ENCODE results near the gene DCAKD. TPM values are rescaled to one million over a fixed set of nuclear protein-coding genes. Genes with fewer than 3 reads are reported as not detected.

Gene DCAKD
- total RNA-seq, 1 experiment from 2014 or later = 57.7 TPM

DNA sequence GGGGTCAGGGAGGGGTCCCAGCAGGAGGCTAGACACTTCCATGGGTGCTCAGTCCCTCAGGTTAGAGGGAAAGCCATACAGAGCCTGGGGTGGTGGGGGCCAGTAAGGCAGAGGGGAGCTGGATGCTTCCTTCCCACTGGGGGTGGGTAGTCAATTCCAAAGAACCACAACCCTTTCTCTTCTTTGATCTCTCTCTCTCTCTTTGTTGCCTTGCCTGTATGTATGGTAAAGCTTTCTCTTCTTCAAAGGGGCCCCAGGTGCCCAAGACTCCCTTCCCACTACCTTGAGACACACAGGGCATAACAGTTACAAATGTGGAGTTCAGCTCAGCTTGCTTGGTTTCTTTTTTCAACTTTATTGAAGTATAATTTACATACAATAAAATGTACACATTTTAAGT is 52.8 kb downstream of the DCAKD start (continued):
- TF ChIP-seq, protein P1, sequence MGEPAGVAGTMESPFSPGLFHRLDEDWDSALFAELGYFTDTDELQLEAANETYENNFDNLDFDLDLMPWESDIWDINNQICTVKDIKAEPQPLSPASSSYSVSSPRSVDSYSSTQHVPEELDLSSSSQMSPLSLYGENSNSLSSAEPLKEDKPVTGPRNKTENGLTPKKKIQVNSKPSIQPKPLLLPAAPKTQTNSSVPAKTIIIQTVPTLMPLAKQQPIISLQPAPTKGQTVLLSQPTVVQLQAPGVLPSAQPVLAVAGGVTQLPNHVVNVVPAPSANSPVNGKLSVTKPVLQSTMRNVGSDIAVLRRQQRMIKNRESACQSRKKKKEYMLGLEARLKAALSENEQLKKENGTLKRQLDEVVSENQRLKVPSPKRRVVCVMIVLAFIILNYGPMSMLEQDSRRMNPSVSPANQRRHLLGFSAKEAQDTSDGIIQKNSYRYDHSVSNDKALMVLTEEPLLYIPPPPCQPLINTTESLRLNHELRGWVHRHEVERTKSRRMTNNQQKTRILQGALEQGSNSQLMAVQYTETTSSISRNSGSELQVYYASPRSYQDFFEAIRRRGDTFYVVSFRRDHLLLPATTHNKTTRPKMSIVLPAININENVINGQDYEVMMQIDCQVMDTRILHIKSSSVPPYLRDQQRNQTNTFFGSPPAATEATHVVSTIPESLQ (CRISPR knock-in tag; IDR thresholded peaks at IDR 0.05) = no peak
- TF ChIP-seq ZBTB21 (CRISPR knock-in tag; IDR thresholded peaks at IDR 0.05; ENCODE audit: borderline replicate concordance) (no peak), SP1 (CRISPR knock-in tag; conservative IDR thresholded peaks at IDR 0.05) (no peak), HMGA2 (CRISPR knock-in tag; IDR thresholded peaks at IDR 0.05) (no peak)
- TF ChIP-seq, protein P2, sequence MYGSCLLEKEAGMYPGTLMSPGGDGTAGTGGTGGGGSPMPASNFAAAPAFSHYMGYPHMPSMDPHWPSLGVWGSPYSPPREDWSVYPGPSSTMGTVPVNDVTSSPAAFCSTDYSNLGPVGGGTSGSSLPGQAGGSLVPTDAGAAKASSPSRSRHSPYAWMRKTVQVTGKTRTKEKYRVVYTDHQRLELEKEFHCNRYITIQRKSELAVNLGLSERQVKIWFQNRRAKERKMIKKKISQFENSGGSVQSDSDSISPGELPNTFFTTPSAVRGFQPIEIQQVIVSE (CRISPR knock-in tag; IDR thresholded peaks at IDR 0.05; ENCODE audit: borderline replicate concordance) = no peak
- TF ChIP-seq, protein P3, sequence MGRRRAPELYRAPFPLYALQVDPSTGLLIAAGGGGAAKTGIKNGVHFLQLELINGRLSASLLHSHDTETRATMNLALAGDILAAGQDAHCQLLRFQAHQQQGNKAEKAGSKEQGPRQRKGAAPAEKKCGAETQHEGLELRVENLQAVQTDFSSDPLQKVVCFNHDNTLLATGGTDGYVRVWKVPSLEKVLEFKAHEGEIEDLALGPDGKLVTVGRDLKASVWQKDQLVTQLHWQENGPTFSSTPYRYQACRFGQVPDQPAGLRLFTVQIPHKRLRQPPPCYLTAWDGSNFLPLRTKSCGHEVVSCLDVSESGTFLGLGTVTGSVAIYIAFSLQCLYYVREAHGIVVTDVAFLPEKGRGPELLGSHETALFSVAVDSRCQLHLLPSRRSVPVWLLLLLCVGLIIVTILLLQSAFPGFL (CRISPR knock-in tag; IDR thresholded peaks at IDR 0.05; ENCODE audit: borderline replicate concordance) = no peak

DNA sequence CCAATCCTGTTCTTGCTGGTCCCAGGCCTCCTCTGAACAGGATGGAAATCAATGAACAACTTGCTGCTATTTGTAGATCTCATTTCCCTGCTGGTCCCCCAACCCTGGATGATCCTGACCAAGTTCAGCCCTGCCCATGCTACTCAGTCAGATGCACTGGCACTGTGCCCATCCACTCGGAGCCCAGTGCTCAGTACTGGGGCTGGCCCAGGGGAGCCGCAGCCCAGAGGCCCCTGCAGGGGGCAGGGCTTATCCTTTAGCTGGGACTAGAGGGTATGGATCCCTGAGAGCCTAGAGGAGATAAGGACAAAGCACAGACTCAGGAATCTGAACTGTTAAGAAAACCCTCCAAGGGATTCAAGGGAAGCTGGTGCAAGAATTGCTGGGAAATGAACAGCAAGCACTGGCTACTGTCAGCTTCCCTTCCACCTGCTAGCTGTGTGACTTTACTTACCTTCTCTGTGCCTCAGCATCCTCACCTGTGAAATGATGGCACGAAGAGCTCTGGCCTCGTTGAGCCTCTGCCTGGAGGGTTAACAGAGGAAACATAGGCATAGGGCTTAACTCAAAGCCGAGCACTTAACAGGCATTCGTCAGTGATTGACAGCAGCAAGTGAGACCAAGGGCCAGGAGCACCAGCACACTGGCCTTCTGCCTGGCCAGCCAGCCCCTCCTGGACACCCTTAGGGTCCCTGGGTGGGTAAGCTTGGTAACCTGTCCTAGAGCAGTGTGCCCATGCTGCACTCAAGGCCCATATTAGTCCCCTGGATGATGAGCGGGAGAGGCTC is 53.5 kb downstream of the DCAKD start:
- CTCF ChIA-PET = interaction anchor here (0.9 to 2.3 kb wide), 8 partner anchors 9 to 138 kb away, joined by 3 to 8 read pairs (median 4); partner anchors contain the start of gene ACBD4
- ATAC-seq = peak; percentile 56; the same call in 1 of the 2 replicates
- TF ChIP-seq, protein P4, sequence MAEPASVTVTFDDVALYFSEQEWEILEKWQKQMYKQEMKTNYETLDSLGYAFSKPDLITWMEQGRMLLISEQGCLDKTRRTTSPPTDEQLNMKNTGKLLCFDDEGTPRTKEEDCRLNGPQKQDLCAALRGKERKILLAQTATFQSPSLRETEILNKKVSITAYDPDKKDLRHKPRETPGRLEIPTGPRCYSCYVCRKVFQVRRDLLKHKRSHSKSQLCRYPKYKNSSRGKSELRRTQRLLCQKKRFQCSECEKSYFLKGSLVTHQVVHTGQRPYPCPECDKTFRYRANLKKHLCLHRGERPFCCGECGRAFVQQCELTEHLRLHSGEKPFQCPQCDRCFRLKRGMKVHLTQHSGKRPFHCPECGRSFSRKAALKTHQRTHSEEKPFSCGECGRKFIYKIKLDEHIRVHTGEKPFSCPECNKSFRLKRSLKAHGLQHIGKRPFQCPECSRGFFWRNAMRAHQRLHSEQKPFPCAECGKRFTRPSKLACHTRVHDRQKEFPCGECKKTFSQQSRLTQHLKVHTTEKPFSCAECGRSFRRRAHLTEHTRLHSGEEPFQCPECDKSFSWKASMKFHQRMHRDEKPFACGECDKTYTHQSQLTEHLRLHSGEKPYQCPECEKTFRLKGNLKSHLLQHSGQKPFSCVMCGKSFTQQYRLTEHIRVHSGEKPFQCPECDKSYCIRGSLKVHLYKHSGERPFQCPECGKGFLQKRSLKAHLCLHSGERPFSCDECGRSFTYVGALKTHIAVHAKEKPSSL (CRISPR knock-in tag; conservative IDR thresholded peaks at IDR 0.05) = no peak
- TF ChIP-seq, protein P5, sequence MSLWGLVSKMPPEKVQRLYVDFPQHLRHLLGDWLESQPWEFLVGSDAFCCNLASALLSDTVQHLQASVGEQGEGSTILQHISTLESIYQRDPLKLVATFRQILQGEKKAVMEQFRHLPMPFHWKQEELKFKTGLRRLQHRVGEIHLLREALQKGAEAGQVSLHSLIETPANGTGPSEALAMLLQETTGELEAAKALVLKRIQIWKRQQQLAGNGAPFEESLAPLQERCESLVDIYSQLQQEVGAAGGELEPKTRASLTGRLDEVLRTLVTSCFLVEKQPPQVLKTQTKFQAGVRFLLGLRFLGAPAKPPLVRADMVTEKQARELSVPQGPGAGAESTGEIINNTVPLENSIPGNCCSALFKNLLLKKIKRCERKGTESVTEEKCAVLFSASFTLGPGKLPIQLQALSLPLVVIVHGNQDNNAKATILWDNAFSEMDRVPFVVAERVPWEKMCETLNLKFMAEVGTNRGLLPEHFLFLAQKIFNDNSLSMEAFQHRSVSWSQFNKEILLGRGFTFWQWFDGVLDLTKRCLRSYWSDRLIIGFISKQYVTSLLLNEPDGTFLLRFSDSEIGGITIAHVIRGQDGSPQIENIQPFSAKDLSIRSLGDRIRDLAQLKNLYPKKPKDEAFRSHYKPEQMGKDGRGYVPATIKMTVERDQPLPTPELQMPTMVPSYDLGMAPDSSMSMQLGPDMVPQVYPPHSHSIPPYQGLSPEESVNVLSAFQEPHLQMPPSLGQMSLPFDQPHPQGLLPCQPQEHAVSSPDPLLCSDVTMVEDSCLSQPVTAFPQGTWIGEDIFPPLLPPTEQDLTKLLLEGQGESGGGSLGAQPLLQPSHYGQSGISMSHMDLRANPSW (CRISPR knock-in tag; conservative IDR thresholded peaks at IDR 0.05; ENCODE audit: low read depth) = no peak
- TF ChIP-seq, protein P6, sequence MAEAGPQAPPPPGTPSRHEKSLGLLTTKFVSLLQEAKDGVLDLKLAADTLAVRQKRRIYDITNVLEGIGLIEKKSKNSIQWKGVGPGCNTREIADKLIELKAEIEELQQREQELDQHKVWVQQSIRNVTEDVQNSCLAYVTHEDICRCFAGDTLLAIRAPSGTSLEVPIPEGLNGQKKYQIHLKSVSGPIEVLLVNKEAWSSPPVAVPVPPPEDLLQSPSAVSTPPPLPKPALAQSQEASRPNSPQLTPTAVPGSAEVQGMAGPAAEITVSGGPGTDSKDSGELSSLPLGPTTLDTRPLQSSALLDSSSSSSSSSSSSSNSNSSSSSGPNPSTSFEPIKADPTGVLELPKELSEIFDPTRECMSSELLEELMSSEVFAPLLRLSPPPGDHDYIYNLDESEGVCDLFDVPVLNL (CRISPR knock-in tag; IDR thresholded peaks at IDR 0.05; ENCODE audit: borderline replicate concordance, low read depth) = no peak
- no peak for TF ChIP-seq TP53 (CRISPR knock-in tag; IDR thresholded peaks at IDR 0.05)
- TF ChIP-seq ZNF416 (CRISPR knock-in tag; IDR thresholded peaks at IDR 0.05) = no peak
- TF ChIP-seq ZNF317 (CRISPR knock-in tag; IDR thresholded peaks at IDR 0.05; ENCODE audit: borderline replicate concordance, low read depth) = no peak
- TF ChIP-seq, protein P7, sequence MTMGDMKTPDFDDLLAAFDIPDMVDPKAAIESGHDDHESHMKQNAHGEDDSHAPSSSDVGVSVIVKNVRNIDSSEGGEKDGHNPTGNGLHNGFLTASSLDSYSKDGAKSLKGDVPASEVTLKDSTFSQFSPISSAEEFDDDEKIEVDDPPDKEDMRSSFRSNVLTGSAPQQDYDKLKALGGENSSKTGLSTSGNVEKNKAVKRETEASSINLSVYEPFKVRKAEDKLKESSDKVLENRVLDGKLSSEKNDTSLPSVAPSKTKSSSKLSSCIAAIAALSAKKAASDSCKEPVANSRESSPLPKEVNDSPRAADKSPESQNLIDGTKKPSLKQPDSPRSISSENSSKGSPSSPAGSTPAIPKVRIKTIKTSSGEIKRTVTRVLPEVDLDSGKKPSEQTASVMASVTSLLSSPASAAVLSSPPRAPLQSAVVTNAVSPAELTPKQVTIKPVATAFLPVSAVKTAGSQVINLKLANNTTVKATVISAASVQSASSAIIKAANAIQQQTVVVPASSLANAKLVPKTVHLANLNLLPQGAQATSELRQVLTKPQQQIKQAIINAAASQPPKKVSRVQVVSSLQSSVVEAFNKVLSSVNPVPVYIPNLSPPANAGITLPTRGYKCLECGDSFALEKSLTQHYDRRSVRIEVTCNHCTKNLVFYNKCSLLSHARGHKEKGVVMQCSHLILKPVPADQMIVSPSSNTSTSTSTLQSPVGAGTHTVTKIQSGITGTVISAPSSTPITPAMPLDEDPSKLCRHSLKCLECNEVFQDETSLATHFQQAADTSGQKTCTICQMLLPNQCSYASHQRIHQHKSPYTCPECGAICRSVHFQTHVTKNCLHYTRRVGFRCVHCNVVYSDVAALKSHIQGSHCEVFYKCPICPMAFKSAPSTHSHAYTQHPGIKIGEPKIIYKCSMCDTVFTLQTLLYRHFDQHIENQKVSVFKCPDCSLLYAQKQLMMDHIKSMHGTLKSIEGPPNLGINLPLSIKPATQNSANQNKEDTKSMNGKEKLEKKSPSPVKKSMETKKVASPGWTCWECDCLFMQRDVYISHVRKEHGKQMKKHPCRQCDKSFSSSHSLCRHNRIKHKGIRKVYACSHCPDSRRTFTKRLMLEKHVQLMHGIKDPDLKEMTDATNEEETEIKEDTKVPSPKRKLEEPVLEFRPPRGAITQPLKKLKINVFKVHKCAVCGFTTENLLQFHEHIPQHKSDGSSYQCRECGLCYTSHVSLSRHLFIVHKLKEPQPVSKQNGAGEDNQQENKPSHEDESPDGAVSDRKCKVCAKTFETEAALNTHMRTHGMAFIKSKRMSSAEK (CRISPR knock-in tag; IDR thresholded peaks at IDR 0.05; ENCODE audit: borderline replicate concordance) = no peak
- TF ChIP-seq, protein P2 (CRISPR knock-in tag; IDR thresholded peaks at IDR 0.05; ENCODE audit: borderline replicate concordance) = no peak
- no peak for TF ChIP-seq CBFB (CRISPR knock-in tag; IDR thresholded peaks at IDR 0.05; ENCODE audit: low read depth)
- TF ChIP-seq, protein P8, sequence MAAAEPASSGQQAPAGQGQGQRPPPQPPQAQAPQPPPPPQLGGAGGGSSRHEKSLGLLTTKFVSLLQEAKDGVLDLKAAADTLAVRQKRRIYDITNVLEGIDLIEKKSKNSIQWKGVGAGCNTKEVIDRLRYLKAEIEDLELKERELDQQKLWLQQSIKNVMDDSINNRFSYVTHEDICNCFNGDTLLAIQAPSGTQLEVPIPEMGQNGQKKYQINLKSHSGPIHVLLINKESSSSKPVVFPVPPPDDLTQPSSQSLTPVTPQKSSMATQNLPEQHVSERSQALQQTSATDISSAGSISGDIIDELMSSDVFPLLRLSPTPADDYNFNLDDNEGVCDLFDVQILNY (CRISPR knock-in tag; IDR thresholded peaks at IDR 0.05) = no peak

More for the DNA sequence above, 53.5 kb downstream of the DCAKD start:
- POLR2A ChIA-PET = no interaction called here
- Mint-ChIP-seq H3K27me3 (ENCODE audit: low read depth) (peaks cover 9% of the 10 kb centered on the region), H3K27ac (no peak overlapping the region), H3K4me3 (no peak overlapping the region), H3K4me1 (peaks cover 3% of the 10 kb centered on the region; the same call in 1 of the 2 replicates), H3K9me3 (peaks cover 17% of the 10 kb centered on the region), H3K36me3 (peaks cover 11% of the 10 kb centered on the region)
- no peak for DNase-seq (ENCODE audit: low spot score)
